ENCODE data around the gene UBE2R2. TPM values are rescaled to one million over a fixed set of nuclear protein-coding genes. Genes with fewer than 3 reads are reported as not detected.
"Not testable (repeated sequence)": the region's sequence is repeated elsewhere in the genome, so short reads cannot be mapped to it uniquely, and the experiment has no call there.

Gene UBE2R2
- total and polyA plus RNA-seq, 9 donors = 19.6 to 76.0 (median 43.3) TPM

DNA sequence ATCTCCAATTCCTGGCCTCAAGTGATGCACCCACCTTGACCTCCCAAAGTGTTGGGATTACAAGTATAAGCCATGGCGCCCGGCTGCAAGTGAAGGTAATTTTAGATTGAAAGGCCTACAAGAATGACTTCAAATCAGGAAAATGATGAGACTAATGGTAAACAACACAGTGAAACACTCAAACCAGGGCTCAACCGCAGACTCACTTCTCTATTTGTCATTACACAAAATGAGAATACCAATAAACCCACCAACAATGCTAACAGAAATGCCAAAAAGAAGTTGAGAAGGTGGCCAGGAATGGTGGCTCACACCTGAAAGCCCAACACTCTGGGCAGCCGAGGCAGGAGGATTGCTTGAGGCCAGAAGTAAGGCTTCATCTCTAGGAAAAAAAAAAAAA, 139.6 kb downstream of the UBE2R2 start:
- 84 to 97% (median 94%) methylated on average over 4 of the region's 4 CpGs for WGBS, 3 donors
- H3K36me3 ChIP-seq = no peaks in the 10 kb centered on the region

DNA sequence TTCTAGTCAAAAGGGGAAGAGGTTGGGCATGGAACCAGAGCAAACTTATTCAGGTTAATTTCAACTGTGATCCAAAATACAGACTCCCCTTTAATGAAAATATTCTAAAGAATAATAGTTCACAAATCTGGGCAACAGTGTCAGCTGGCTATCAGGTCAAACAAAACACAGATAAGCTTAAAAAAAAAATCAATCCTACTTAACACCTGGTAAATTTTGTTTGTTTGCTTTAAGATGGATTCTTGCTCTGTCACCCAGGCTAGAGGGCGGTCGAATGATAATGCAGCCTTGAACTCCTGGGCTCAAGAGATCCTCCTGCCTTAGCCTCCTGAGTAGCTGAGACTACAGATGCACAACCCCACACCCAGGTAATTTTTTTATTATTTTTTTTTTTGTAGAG, 142.8 kb downstream of the UBE2R2 start:
- H3K4me1 ChIP-seq (ENCODE audit: insufficient read depth) = no peaks in the 10 kb centered on the region
- no peak for DNase-seq
- no peak overlapping the region for H3K27ac ChIP-seq
- WGBS, 3 donors = 87 to 93% (median 90%) methylated on average over 2 of the region's 2 CpGs
- TF ChIP-seq EP300 (IDR thresholded peaks at IDR 0.05) (no peak), POLR2A (IDR thresholded peaks at IDR 0.05) (no peak)
- TF ChIP-seq, protein P1, sequence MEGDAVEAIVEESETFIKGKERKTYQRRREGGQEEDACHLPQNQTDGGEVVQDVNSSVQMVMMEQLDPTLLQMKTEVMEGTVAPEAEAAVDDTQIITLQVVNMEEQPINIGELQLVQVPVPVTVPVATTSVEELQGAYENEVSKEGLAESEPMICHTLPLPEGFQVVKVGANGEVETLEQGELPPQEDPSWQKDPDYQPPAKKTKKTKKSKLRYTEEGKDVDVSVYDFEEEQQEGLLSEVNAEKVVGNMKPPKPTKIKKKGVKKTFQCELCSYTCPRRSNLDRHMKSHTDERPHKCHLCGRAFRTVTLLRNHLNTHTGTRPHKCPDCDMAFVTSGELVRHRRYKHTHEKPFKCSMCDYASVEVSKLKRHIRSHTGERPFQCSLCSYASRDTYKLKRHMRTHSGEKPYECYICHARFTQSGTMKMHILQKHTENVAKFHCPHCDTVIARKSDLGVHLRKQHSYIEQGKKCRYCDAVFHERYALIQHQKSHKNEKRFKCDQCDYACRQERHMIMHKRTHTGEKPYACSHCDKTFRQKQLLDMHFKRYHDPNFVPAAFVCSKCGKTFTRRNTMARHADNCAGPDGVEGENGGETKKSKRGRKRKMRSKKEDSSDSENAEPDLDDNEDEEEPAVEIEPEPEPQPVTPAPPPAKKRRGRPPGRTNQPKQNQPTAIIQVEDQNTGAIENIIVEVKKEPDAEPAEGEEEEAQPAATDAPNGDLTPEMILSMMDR (IDR thresholded peaks at IDR 0.05) = no peak
- intact Hi-C loops (cut with DNase I) = loop anchor here in 2 of 4 donors (10.0 kb wide), 2 partner anchors 55 to 865 kb away; no protein-coding TSS in a partner anchor
- no peaks in the 10 kb centered on the region for H3K27me3 ChIP-seq
- H3K36me3 ChIP-seq = no peaks in the 10 kb centered on the region
- no peak overlapping the region for H3K4me3 ChIP-seq
- H3K9me3 ChIP-seq = no peaks in the 10 kb centered on the region

More for the DNA sequence above, 139.6 kb downstream of the UBE2R2 start:
- TF ChIP-seq, protein P1 (IDR thresholded peaks at IDR 0.05) = no peak
- TF ChIP-seq EP300 (IDR thresholded peaks at IDR 0.05) = no peak
- no peak for TF ChIP-seq POLR2A (IDR thresholded peaks at IDR 0.05)
- no peak overlapping the region for H3K4me3 ChIP-seq
- no peaks in the 10 kb centered on the region for H3K9me3 ChIP-seq
- H3K27me3 ChIP-seq = no peaks in the 10 kb centered on the region
- no peaks in the 10 kb centered on the region for H3K4me1 ChIP-seq (ENCODE audit: insufficient read depth)
- DNase-seq = no peak
- intact Hi-C loops (cut with DNase I) = loop anchor here in 2 of 4 donors (10.0 kb wide), 2 partner anchors 58 to 862 kb away; no protein-coding TSS in a partner anchor
- no peak overlapping the region for H3K27ac ChIP-seq

DNA sequence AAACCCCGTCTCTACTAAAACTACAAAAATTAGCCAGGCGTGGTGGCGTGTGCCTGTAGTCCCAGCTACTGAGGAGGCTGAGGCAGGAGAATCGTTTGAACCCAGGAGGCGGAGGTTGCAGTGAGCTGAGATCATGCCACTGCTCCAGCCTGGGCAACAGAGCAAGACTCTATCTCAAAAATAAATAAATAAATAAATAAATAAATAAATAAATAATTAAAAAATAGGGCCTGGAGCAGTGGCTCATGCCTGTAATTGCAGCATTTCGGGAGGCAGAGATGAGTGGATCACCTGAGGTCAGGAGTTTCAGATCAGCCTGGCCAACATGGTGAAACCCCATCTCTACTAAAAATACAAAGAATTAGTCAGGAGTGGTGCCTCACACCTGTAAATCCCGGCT, 145.5 kb downstream of the UBE2R2 start:
- H3K27me3 ChIP-seq; intact Hi-C loops (cut with DNase I): not testable (repeated sequence)

DNA sequence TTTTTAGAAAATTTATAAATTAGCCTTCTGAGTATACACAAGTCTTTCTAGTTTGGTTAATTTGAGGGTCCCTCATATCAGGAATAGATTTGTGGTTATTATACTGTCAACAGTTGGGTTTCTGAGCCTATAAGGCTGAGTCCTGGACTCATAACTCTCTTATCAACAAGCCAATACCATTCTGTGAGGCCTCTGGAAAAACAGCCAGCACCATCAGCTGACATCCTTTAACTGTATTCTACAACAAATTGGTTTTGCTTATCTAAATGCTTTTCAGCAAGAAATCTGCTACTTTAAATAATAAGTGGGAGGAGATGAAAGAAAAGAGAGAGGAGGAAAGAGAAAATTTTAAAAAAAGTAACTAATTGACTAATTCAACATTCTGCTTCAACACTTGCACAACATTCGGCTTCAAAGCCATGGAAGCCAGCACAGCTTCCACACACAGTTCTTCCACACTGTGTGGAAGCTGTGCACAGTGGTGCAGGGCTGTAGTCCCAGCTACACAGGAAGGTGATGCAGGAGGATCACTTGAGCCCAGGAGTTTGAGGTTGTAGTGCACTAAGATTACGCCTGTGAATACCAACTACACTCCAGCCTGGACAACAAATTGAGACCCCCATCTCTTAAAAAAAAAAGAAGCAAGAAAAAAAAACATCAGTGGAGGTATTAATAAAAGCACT, 147.3 kb downstream of the UBE2R2 start:
- H3K27ac ChIP-seq = no peak overlapping the region
- whole genome bisulfite sequencing, 3 donors = 66 to 72% (median 69%) methylated on average over 2 of the region's 2 CpGs
- H3K4me1 ChIP-seq (ENCODE audit: insufficient read depth) = no peaks in the 10 kb centered on the region
- no peaks in the 10 kb centered on the region for H3K27me3 ChIP-seq
- no peaks in the 10 kb centered on the region for H3K9me3 ChIP-seq
- H3K36me3 ChIP-seq = no peaks in the 10 kb centered on the region
- intact Hi-C loops (cut with DNase I) = no loop called here
- H3K4me3 ChIP-seq = no peak overlapping the region
- TF ChIP-seq POLR2A (IDR thresholded peaks at IDR 0.05) (no peak), EP300 (IDR thresholded peaks at IDR 0.05) (no peak)
- TF ChIP-seq, protein P1 (IDR thresholded peaks at IDR 0.05) = no peak
- no peak for DNase-seq

More for the DNA sequence above, 145.5 kb downstream of the UBE2R2 start:
- WGBS, 3 donors = 83 to 99% (median 92%) methylated on average over 7 of the region's 7 CpGs
- DNase-seq; H3K4me3 ChIP-seq; H3K4me1 ChIP-seq (ENCODE audit: insufficient read depth); H3K36me3 ChIP-seq; H3K9me3 ChIP-seq; H3K27ac ChIP-seq: not testable (repeated sequence)

Small RNAs within 50 kb of the gene (small RNA-seq; reads per million reads assigned to genes)
- gene RF00019 (not detected), gene RNU4ATAC11P (not detected), gene SNORD121A (12.9 reads per million, percentile 85 among the genes with 10 or more reads in this experiment), gene SNORD121B (not detected)

Other genes with a start within 250 kb of the UBE2R2 start
- 1 to 10 TPM in 2 of 7 donors, not detected in 5; 1.4 to 2.0 TPM for gene PRSS3, start 21.6 kb upstream of the UBE2R2 start, total RNA-seq
- gene PRSS3, start 21.6 kb upstream of the UBE2R2 start, polyA plus RNA-seq = not detected
- 10 to 100 TPM; 17.7 to 46.7 (median 33.4) TPM for gene UBAP2, start 231.7 kb downstream of the UBE2R2 start, total RNA-seq
- gene UBAP2, start 231.7 kb downstream of the UBE2R2 start, polyA plus RNA-seq = 10 to 100 TPM; 12.7 to 40.9 TPM